Mesenchymal stem cell (in vitro differentiated cells and primary cell): ENCODE data around the gene IFI30.

ENCODE experiments used
- DNase-seq: peaks from one replicate; pipeline ENCODE4 v3.0.0-alpha.2; 2013
- H2AFZ ChIP-seq: one replicate; pipeline ENCODE4 v1.6.1; 2013; ENCODE audit warnings: low read depth, mild to moderate bottlenecking, control low read depth, inconsistent platforms, low read length, moderate library complexity
- H2AK5ac ChIP-seq: 2 replicates; pipeline ENCODE4 v1.6.1; 2013; ENCODE audit warnings: low read length, moderate library complexity, mild to moderate bottlenecking, inconsistent platforms; ENCODE audit not compliant: severe bottlenecking
- H2BK120ac ChIP-seq: one replicate; pipeline ENCODE4 v1.6.1; 2013; ENCODE audit warnings: low read depth, mild to moderate bottlenecking, inconsistent platforms, low read length, moderate library complexity
- H2BK12ac ChIP-seq, 2 experiments: one replicate each; pipeline ENCODE4 v1.6.1; 2013; ENCODE audit warnings: inconsistent platforms in 2 of 2, low read length in 2 of 2, mild to moderate bottlenecking in 2 of 2, moderate library complexity in 2 of 2, control low read depth in 1 of 2
- H2BK15ac ChIP-seq: one replicate; pipeline ENCODE4 v1.6.1; 2013; ENCODE audit warnings: mild to moderate bottlenecking, low read depth, inconsistent platforms; ENCODE audit not compliant: poor library complexity, severe bottlenecking
- H2BK5ac ChIP-seq: 2 replicates; pipeline ENCODE4 v1.6.1; 2013; ENCODE audit warnings: low read depth, mild to moderate bottlenecking, low read length, control low read depth, inconsistent platforms; ENCODE audit not compliant: poor library complexity, severe bottlenecking
- H3K14ac ChIP-seq, 2 experiments: one replicate each; pipeline ENCODE4 v1.6.1; 2013; ENCODE audit warnings: inconsistent platforms in 2 of 2, low read length in 2 of 2, control low read depth in 1 of 2, mild to moderate bottlenecking in 1 of 2, moderate library complexity in 1 of 2
- H3K18ac ChIP-seq, 2 experiments: one replicate each; pipeline ENCODE4 v1.6.1; 2013; ENCODE audit warnings: inconsistent platforms in 2 of 2, low read length in 2 of 2, control low read depth in 1 of 2, low read depth in 1 of 2, mild to moderate bottlenecking in 1 of 2
- H3K23ac ChIP-seq, 2 experiments: one replicate each; pipeline ENCODE4 v1.6.1; 2013; ENCODE audit warnings: inconsistent platforms in 2 of 2, low read length in 2 of 2, mild to moderate bottlenecking in 2 of 2, moderate library complexity in 2 of 2, control low read depth in 1 of 2
- H3K27ac ChIP-seq: 2 replicates; pipeline ENCODE4 v1.5.1; 2013; ENCODE audit warnings: mild to moderate bottlenecking, moderate library complexity, low read length, control low read depth, inconsistent platforms; ENCODE audit not compliant: poor library complexity, severe bottlenecking
- H3K27me3 ChIP-seq, 2 experiments: 2 replicates each; pipeline versions ENCODE4 v1.6.1 to v1.7.0; 2013; ENCODE audit warnings: low read length in 2 of 2, mild to moderate bottlenecking in 2 of 2, moderate library complexity in 2 of 2, control low read depth in 1 of 2, inconsistent platforms in 1 of 2; ENCODE audit not compliant: control insufficient read depth in 1 of 2, insufficient read depth in 1 of 2
- H3K36me3 ChIP-seq, 2 experiments: 2 replicates each; pipeline versions ENCODE4 v1.6.1 to v1.7.0; 2013; ENCODE audit warnings: low read length in 2 of 2, control low read depth in 1 of 2, inconsistent platforms in 1 of 2, low read depth in 1 of 2, mild to moderate bottlenecking in 1 of 2; ENCODE audit not compliant: insufficient read depth in 2 of 2, control insufficient read depth in 1 of 2
- H3K4ac ChIP-seq, 2 experiments: one replicate each; pipeline ENCODE4 v1.6.1; 2013; ENCODE audit warnings: inconsistent platforms in 2 of 2, low read length in 2 of 2, mild to moderate bottlenecking in 2 of 2, moderate library complexity in 2 of 2, control low read depth in 1 of 2, low read depth in 1 of 2
- H3K4me1 ChIP-seq: 2 replicates; pipeline ENCODE4 v1.6.1; 2013; ENCODE audit warnings: low read depth, low read length, control low read depth; ENCODE audit not compliant: control insufficient read depth, insufficient read depth
- H3K4me2 ChIP-seq: 2 replicates; pipeline ENCODE4 v1.6.1; 2013; ENCODE audit warnings: low read length, mild to moderate bottlenecking, inconsistent platforms; ENCODE audit not compliant: poor library complexity, severe bottlenecking
- H3K4me3 ChIP-seq, 2 experiments: 2 replicates each; pipeline versions ENCODE4 v1.5.1 to v1.7.0; 2013; ENCODE audit warnings: low read length in 2 of 2, mild to moderate bottlenecking in 2 of 2, control low read depth in 1 of 2, low read depth in 1 of 2; ENCODE audit not compliant: insufficient read depth in 1 of 2
- H3K79me1 ChIP-seq: replicated peaks from 2 replicates; pipeline ENCODE4 v1.6.1; 2013; ENCODE audit warnings: mild to moderate bottlenecking, control low read depth, low read length, inconsistent platforms; ENCODE audit not compliant: poor library complexity, severe bottlenecking
- H3K9ac ChIP-seq: 2 replicates; pipeline ENCODE4 v1.7.0; 2013; ENCODE audit warnings: mild to moderate bottlenecking, low read length, moderate library complexity
- H3K9me3 ChIP-seq: 2 replicates; pipeline ENCODE4 v1.7.0; 2013; ENCODE audit warnings: mild to moderate bottlenecking, low read length; ENCODE audit not compliant: control insufficient read depth
- H4K8ac ChIP-seq: one replicate; pipeline ENCODE4 v1.6.1; 2013; ENCODE audit warnings: inconsistent platforms, mild to moderate bottlenecking, low read length, moderate library complexity
- H4K91ac ChIP-seq: one replicate; pipeline ENCODE4 v1.6.1; 2013; ENCODE audit warnings: mild to moderate bottlenecking, low read length, inconsistent platforms
- WGBS: methylation state at CpG from one replicate; pipeline ENCODE4 v1.1.7; 2013; ENCODE audit warnings: mixed read lengths; 5-methylcytosine and 5-hydroxymethylcytosine counted together

The IFI30 gene

GRCh38 chr19:18143902-18144301 lies 29.7 kb upstream of the IFI30 start:
- Histone ChIP-seq H4K8ac (no peak overlapping the region), H3K27me3 (no peaks in the 10 kb centered on the region), H2BK5ac (no peak overlapping the region), H3K18ac (no peak overlapping the region), H3K4me2 (no peak overlapping the region), H4K91ac (no peak overlapping the region), H2BK120ac (no peak overlapping the region), H3K36me3 (peaks cover 39 to 65% of the 10 kb centered on the region in 2 experiments), H3K14ac (no peak overlapping the region), H3K23ac (no peak overlapping the region), H3K27ac (no peak overlapping the region), H2BK12ac (no peak overlapping the region), H3K9me3 (no peaks in the 10 kb centered on the region), H3K9ac (no peak overlapping the region), H2AK5ac (no peak overlapping the region), H2AFZ (no peak overlapping the region), H2BK15ac (no peak overlapping the region), H3K4me3 (no peak overlapping the region), H3K4me1 (peaks cover 2% of the 10 kb centered on the region), H3K79me1 (no peaks in the 10 kb centered on the region), H3K4ac (no peak overlapping the region)
- no peak for DNase-seq
- 86% methylated on average over 3 of the region's 3 CpGs for WGBS

- no peak overlapping the region for H3K18ac ChIP-seq
- no peak overlapping the region for H3K4me2 ChIP-seq
- H3K36me3 ChIP-seq, result peaks cover 34 to 65% of the 10 kb centered on the region in 2 experiments
- H2AFZ ChIP-seq, result no peak overlapping the region
- H3K4ac ChIP-seq, result no peak overlapping the region
- H3K23ac ChIP-seq, result no peak overlapping the region
- no peaks in the 10 kb centered on the region for H3K79me1 ChIP-seq
- DNase-seq, result no peak
- H2BK12ac ChIP-seq, result no peak overlapping the region
- no peak overlapping the region for H2BK120ac ChIP-seq
- peaks cover 2% of the 10 kb centered on the region for H3K4me1 ChIP-seq
- H3K9ac ChIP-seq, result no peak overlapping the region
- H4K91ac ChIP-seq, result no peak overlapping the region
- H3K27me3 ChIP-seq, result no peaks in the 10 kb centered on the region
- H2BK5ac ChIP-seq, result no peak overlapping the region
- no peak overlapping the region for H3K14ac ChIP-seq
- H2AK5ac ChIP-seq, result no peak overlapping the region
- no peak overlapping the region for H3K4me3 ChIP-seq
- no peak overlapping the region for H4K8ac ChIP-seq
- H3K27ac ChIP-seq, result no peak overlapping the region
- no peaks in the 10 kb centered on the region for H3K9me3 ChIP-seq
- WGBS, result 93% methylated on average over 16 of the region's 16 CpGs
- H2BK15ac ChIP-seq, result no peak overlapping the region
These were observed 29.3 kb upstream of the IFI30 start for GRCh38 chr19:18144361-18144760.

GRCh38 chr19:18144906-18145305 lies 28.7 kb upstream of the IFI30 start:
- no peak overlapping the region for H3K4me3 ChIP-seq
- H4K91ac ChIP-seq, result no peak overlapping the region
- H3K27ac ChIP-seq, result no peak overlapping the region
- H3K79me1 ChIP-seq, result no peaks in the 10 kb centered on the region
- no peak overlapping the region for H2BK12ac ChIP-seq
- H3K14ac ChIP-seq, result no peak overlapping the region
- no peak overlapping the region for H2BK15ac ChIP-seq
- no peak overlapping the region for H3K18ac ChIP-seq
- H3K4me1 ChIP-seq, result peaks cover 2% of the 10 kb centered on the region
- H2BK5ac ChIP-seq, result no peak overlapping the region
- DNase-seq, result no peak
- 95% methylated on average over 28 of the region's 28 CpGs for WGBS
- H2AFZ ChIP-seq, result no peak overlapping the region
- no peak overlapping the region for H2AK5ac ChIP-seq
- no peaks in the 10 kb centered on the region for H3K9me3 ChIP-seq
- H3K36me3 ChIP-seq, result peaks cover 34 to 69% of the 10 kb centered on the region in 2 experiments
- no peak overlapping the region for H3K23ac ChIP-seq
- H3K4ac ChIP-seq, result no peak overlapping the region
- no peak overlapping the region for H3K9ac ChIP-seq
- H4K8ac ChIP-seq, result no peak overlapping the region
- no peak overlapping the region for H3K4me2 ChIP-seq
- H3K27me3 ChIP-seq, result no peaks in the 10 kb centered on the region
- H2BK120ac ChIP-seq, result no peak overlapping the region

- WGBS, result 92% methylated on average over 19 of the region's 19 CpGs
- Histone ChIP-seq H3K14ac (no peak overlapping the region), H4K8ac (no peak overlapping the region), H3K4me3 (no peak overlapping the region), H3K27me3 (no peaks in the 10 kb centered on the region), H3K9me3 (no peaks in the 10 kb centered on the region), H2AK5ac (no peak overlapping the region), H3K79me1 (no peaks in the 10 kb centered on the region), H3K4me2 (no peak overlapping the region), H3K9ac (no peak overlapping the region), H4K91ac (no peak overlapping the region), H3K36me3 (peaks cover 30 to 73% of the 10 kb centered on the region in 2 experiments), H3K4me1 (peaks cover 2% of the 10 kb centered on the region), H2AFZ (no peak overlapping the region), H3K18ac (no peak overlapping the region), H3K4ac (no peak overlapping the region), H3K23ac (no peak overlapping the region), H2BK15ac (no peak overlapping the region), H2BK120ac (no peak overlapping the region), H2BK5ac (no peak overlapping the region), H2BK12ac (no peak overlapping the region), H3K27ac (no peak overlapping the region)
- no peak for DNase-seq
These were observed 28.1 kb upstream of the IFI30 start for GRCh38 chr19:18145391-18145999.
